Prostate gland (tissue), 2 donors: ENCODE data around the gene ARHGEF38. TPM values are rescaled to one million over a fixed set of nuclear protein-coding genes. Genes with fewer than 3 reads are reported as not detected.
"Not testable (repeated sequence)": the region's sequence is repeated elsewhere in the genome, so short reads cannot be mapped to it uniquely, and the experiment has no call there.

Experiments
- DNase-seq: peaks from one replicate; pipeline ENCODE4 v3.0.0-alpha.2; 2019; ENCODE audit warnings: low spot score
- H3K27ac ChIP-seq, 2 donors: fragments of 200-600 bp; sonication (generic); 2 replicates each; pipeline ENCODE4 v1.5.1; 2017 to 2019
- H3K27me3 ChIP-seq: fragments of 200-600 bp; sonication (generic); replicated peaks from 2 replicates; pipeline ENCODE4 v1.5.1; 2019; ENCODE audit not compliant: insufficient read depth
- H3K36me3 ChIP-seq, 2 donors: fragments of 200-600 bp; sonication (generic); 1 replicate in 1 of 2; 2 replicates in 1 of 2; pipeline versions ENCODE4 v1.5.1 to v1.8.1; 2017 to 2019
- H3K4me1 ChIP-seq: fragments of 200-600 bp; sonication (generic); replicated peaks from 2 replicates; pipeline ENCODE4 v1.5.1; 2019
- H3K4me3 ChIP-seq, 2 donors: fragments of 200-600 bp; sonication (generic); 2 replicates each; pipeline ENCODE4 v1.5.1; 2017 to 2019
- H3K9me3 ChIP-seq: fragments of 200-600 bp; sonication (generic); 2 replicates; pipeline ENCODE4 v1.5.1; 2017
- CTCF ChIP-seq, 4 experiments: fragments of 200-600 bp in 2 of 4; fragments of 450-650 bp in 2 of 4; sonication (generic) in 2 of 4; IDR thresholded peaks; 1 replicate in 3 of 4; 2 replicates in 1 of 4; pipeline ENCODE4 v1.5.1; 2016 to 2019; ENCODE audit warnings: antibody characterized with exemption in 4 of 4, mild to moderate bottlenecking in 2 of 4, moderate library complexity in 2 of 4
- POLR2A ChIP-seq: fragments of 450-650 bp; IDR thresholded peaks from one replicate; pipeline ENCODE4 v1.6.1; 2016; ENCODE audit warnings: antibody characterized with exemption, mild to moderate bottlenecking
- POLR2AphosphoS5 ChIP-seq: sonication (generic); formaldehyde crosslinking; IDR thresholded peaks from one replicate; pipeline ENCODE4 v1.6.1; 2017; ENCODE audit warnings: antibody characterized with exemption
- WGBS: methylation state at CpG from one replicate; pipeline ENCODE4 v1.1.5; 2018; 5-methylcytosine and 5-hydroxymethylcytosine counted together
- intact Hi-C: fragments of 100-400 bp; cut with DNase I; formaldehyde crosslinking; loops from one replicate; pipeline ENCODE4 v1.14.2; 2022
- small RNA-seq, 2 donors: library from RNA; depleted of rRNA; stranded (forward); fragments of <200 nt; gene quantifications; one replicate each; pipeline ENCODE3, GENCODE V24; 2016
- total RNA-seq, 2 donors: library from RNA; depleted of rRNA; stranded (reverse); fragments of >200 nt; gene quantifications; one replicate each; pipeline ENCODE4 v1.1.0, GENCODE V29; 2016

Gene ARHGEF38
- total RNA-seq, 2 donors from 2014 or later = 10.4 to 25.7 TPM

DNA sequence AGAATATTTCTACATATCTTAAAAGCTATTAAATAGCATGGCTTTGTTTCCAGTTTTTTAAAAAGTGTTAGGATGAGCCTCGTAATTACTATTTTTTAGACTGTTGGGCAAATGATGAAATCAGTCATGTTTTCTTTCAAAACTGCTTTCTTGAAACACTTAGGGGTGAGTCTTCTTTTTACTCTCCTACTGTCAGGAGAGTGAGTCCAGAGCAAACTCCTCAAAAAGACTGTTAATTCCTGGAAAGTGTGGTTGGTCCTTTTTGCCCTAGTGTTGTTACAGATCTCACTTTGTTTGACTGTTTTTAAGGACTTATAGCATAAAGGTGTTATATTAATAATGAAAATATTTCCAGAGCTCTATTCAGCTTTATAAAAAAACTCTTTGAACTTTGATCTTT lies 162.5 kb downstream of the ARHGEF38 start:
- Histone ChIP-seq H3K4me3 (no peak overlapping the region), H3K27ac (no peak overlapping the region), H3K9me3 (no peaks in the 10 kb centered on the region), H3K4me1 (no peaks in the 10 kb centered on the region), H3K36me3 (no peaks in the 10 kb centered on the region), H3K27me3 (no peaks in the 10 kb centered on the region)
- no peak for TF ChIP-seq POLR2AphosphoS5
- TF ChIP-seq CTCF (IDR thresholded peaks at IDR 0.05) = no peak
- TF ChIP-seq POLR2A = no peak
- 75% methylated on average over 1 of the region's 1 CpG for WGBS
- intact Hi-C loops = no loop called here
- no peak for DNase-seq

DNA sequence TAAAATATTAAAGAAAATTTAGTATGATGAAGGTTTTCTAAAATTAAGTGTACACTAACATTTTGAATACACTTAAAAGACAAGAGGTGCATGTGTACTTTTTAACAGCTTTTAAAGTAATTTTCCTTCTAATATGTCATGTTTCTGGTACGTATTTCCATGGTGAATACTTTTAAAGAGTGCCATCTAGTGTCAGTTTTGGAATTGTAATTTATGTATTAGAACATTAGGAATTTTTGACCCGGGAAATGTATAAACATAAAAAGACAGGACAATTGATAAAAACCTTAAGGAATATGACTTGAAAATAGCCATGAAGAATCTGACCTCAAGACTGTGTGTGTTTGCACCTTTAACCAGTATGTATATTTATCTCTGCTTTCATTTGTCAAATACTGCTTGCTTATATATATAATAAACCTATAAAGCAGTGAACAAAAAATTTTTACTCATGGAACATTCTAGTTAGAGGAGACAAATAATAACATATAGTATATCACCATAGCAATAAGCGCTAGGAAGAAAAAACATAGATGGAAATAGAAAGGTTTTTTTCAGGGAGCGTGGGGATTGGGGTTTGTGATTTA lies 163.4 kb downstream of the ARHGEF38 start:
- H3K9me3 ChIP-seq = no peaks in the 10 kb centered on the region
- H3K36me3 ChIP-seq = no peaks in the 10 kb centered on the region
- H3K4me1 ChIP-seq = no peaks in the 10 kb centered on the region
- no peaks in the 10 kb centered on the region for H3K27me3 ChIP-seq
- 47% methylated on average over 4 of the region's 4 CpGs for WGBS
- no peak for DNase-seq
- H3K4me3 ChIP-seq = no peak overlapping the region
- intact Hi-C loops = no loop called here
- TF ChIP-seq POLR2A = no peak
- TF ChIP-seq CTCF (IDR thresholded peaks at IDR 0.05) = peak; percentile 12 to 70 (median 60)
- no peak overlapping the region for H3K27ac ChIP-seq

DNA sequence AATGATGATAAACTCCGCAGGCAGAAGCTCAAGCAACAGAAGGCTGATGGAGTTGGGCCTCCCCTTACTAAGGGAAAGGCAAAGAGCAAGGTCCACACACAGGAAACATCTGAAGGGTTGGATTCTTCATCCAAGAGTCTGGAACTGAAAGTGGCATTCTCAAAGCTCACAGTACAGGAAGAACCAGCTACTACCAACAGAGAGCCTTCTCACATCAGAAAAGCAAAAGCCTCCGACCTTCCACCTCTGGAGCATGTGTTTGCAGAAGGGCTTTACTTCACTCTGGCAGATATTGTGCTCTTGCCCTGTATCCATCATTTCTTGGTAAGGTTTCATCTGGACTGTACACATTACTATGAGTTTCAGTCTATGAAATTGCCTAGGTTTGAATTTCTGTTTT lies 166.8 kb downstream of the ARHGEF38 start:
- H3K27me3 ChIP-seq = no peaks in the 10 kb centered on the region
- intact Hi-C loops = no loop called here
- H3K4me1 ChIP-seq = no peaks in the 10 kb centered on the region
- H3K36me3 ChIP-seq = no peaks in the 10 kb centered on the region
- WGBS = 91% methylated on average over 2 of the region's 2 CpGs
- H3K4me3 ChIP-seq = no peak overlapping the region
- no peaks in the 10 kb centered on the region for H3K9me3 ChIP-seq
- no peak for DNase-seq
- TF ChIP-seq CTCF (IDR thresholded peaks at IDR 0.05) (no peak), POLR2A (no peak), POLR2AphosphoS5 (no peak)
- H3K27ac ChIP-seq = no peak overlapping the region

- intact Hi-C loops = no loop called here
- no peaks in the 10 kb centered on the region for H3K9me3 ChIP-seq
- H3K36me3 ChIP-seq = no peaks in the 10 kb centered on the region
- DNase-seq = no peak
- WGBS = 93% methylated on average over 2 of the region's 2 CpGs
- TF ChIP-seq POLR2A (no peak), POLR2AphosphoS5 (no peak), CTCF (IDR thresholded peaks at IDR 0.05) (no peak)
- no peak overlapping the region for H3K27ac ChIP-seq
- H3K4me1 ChIP-seq = no peaks in the 10 kb centered on the region
- H3K4me3 ChIP-seq = no peak overlapping the region
- H3K27me3 ChIP-seq = no peaks in the 10 kb centered on the region
Observed at GRCh38 chr4:105725623-105726022, 173.2 kb downstream of the ARHGEF38 start.

GRCh38 chr4:105729895-105730294 lies 177.5 kb downstream of the ARHGEF38 start:
- H3K4me1 ChIP-seq, H3K27me3 ChIP-seq, H3K4me3 ChIP-seq, H3K36me3 ChIP-seq, intact Hi-C loops, H3K27ac ChIP-seq, H3K9me3 ChIP-seq, DNase-seq: not testable (repeated sequence)
- WGBS = 98% methylated on average over 4 of the region's 4 CpGs

Small RNAs within 50 kb of the gene (small RNA-seq; reads per million reads assigned to genes)
- gene ATP5F1EP1 = 0 reads per million in 2 donors

Other genes starting within 250 kb of the ARHGEF38 start
- gene PPA2, start 78.6 kb upstream of the ARHGEF38 start, total RNA-seq = 100 to 1,000 TPM in 1 of 2 donors, 10 to 100 TPM in 1; 54.0 to 168 TPM
- gene INTS12, start 156.1 kb downstream of the ARHGEF38 start, total RNA-seq = 10 to 100 TPM; 27.4 to 45.6 TPM
- 10 to 100 TPM in 1 of 2 donors, 1 to 10 TPM in 1; 10.0 to 20.8 TPM for gene GSTCD, start 156.2 kb downstream of the ARHGEF38 start, total RNA-seq